ENCODE measurements around the gene FGD2. TPM values are rescaled to one million over a fixed set of nuclear protein-coding genes. Genes with fewer than 3 reads are reported as not detected.
"Not testable (repeated sequence)": the region's sequence is repeated elsewhere in the genome, so short reads cannot be mapped to it uniquely, and the experiment has no call there.

Gene FGD2
- total RNA-seq, 4 donors from 2014 or later: 0.39 to 6.2 (median 5.0) TPM

DNA sequence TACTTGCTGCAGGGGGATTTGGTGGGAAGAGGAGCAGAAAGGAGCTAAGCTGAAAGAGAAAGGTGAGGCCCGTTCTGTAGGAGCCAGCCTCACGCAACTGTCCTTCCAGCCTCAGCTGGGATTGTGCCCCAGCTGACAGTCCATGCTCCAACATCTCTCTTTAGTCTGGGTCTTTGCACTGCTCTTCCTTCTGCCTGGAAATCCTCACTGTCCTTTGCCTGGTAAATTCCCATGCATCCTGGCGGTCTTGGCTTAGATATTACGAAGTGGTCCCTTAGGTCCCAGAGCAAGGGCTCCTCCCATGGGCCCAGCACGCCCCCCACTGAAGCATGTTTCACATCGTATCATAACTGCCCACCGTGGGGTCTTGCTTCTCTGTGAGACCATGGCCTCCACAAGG is 52.2 kb downstream of the FGD2 start:
- intact Hi-C loops (cut with DNase I; ENCODE audit: low total_unique reads) (loop anchor here (1.0 kb wide), 2 partner anchors 45 to 74 kb away; no protein-coding TSS in a partner anchor), in situ Hi-C loops (cut with MboI; ENCODE audit: low sequenced_read_pairs in 4 of 4) (no loop called here)
- H3K4me1 ChIP-seq: peaks cover 31 to 34% of the 10 kb centered on the region in 2 donors
- no peak for TF ChIP-seq POLR2A (IDR thresholded peaks at IDR 0.05)
- TF ChIP-seq, protein P1, sequence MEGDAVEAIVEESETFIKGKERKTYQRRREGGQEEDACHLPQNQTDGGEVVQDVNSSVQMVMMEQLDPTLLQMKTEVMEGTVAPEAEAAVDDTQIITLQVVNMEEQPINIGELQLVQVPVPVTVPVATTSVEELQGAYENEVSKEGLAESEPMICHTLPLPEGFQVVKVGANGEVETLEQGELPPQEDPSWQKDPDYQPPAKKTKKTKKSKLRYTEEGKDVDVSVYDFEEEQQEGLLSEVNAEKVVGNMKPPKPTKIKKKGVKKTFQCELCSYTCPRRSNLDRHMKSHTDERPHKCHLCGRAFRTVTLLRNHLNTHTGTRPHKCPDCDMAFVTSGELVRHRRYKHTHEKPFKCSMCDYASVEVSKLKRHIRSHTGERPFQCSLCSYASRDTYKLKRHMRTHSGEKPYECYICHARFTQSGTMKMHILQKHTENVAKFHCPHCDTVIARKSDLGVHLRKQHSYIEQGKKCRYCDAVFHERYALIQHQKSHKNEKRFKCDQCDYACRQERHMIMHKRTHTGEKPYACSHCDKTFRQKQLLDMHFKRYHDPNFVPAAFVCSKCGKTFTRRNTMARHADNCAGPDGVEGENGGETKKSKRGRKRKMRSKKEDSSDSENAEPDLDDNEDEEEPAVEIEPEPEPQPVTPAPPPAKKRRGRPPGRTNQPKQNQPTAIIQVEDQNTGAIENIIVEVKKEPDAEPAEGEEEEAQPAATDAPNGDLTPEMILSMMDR (IDR thresholded peaks at IDR 0.05 in 4 of 5, conservative IDR thresholded peaks at IDR 0.05 in 1 of 5): no peak
- no peaks in the 10 kb centered on the region for H3K27me3 ChIP-seq
- DNase-seq (no peak), ATAC-seq (no peak)
- peak overlapping the region; percentile 86 to 89 (median 86) for H3K27ac ChIP-seq
- no peaks in the 10 kb centered on the region for H3K9me3 ChIP-seq
- no peaks in the 10 kb centered on the region for H3K36me3 ChIP-seq
- no peak overlapping the region for H3K4me3 ChIP-seq

DNA sequence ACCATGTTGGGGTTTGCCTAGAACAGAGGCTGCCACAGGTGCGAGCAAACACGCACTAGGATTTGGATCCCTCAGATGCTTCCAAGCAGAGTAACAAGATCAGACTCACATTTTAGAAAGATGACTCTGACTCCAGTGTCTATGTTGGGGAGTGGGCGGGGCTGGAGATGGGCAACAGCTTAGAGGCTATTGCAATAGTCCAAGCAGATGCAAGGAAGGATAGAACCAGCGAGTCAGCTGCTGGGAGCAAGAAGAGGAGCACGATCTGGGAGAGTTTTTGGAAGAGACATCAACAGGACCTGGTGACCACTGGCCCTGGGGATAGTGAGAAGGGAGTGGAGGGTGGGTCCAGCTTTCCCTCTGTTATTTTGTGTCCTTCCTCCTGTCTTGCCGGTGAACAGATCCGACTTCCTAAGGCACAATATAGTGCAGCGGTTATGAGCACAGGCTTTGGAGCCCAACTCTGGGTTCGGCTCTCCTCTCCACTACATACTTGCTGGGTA is 52.7 kb downstream of the FGD2 start:
- in situ Hi-C loops (cut with MboI; ENCODE audit: low sequenced_read_pairs in 4 of 4): no loop called here
- H3K4me3 ChIP-seq: no peak overlapping the region
- ATAC-seq (peak; percentile 60 to 76), DNase-seq (peak; percentile 76 to 85)
- no peaks in the 10 kb centered on the region for H3K27me3 ChIP-seq
- intact Hi-C loops (cut with DNase I; ENCODE audit: low total_unique reads): loop anchor here (1.0 kb wide), 2 partner anchors 44 to 73 kb away; no protein-coding TSS in a partner anchor
- no peaks in the 10 kb centered on the region for H3K9me3 ChIP-seq
- no peaks in the 10 kb centered on the region for H3K36me3 ChIP-seq
- peak overlapping the region; percentile 86 to 89 (median 86) for H3K27ac ChIP-seq
- peaks cover 31 to 34% of the 10 kb centered on the region in 2 donors for H3K4me1 ChIP-seq
- peak; percentile 64 to 71 for TF ChIP-seq POLR2A (IDR thresholded peaks at IDR 0.05)
- TF ChIP-seq, protein P1 (IDR thresholded peaks at IDR 0.05 in 4 of 5, conservative IDR thresholded peaks at IDR 0.05 in 1 of 5): no peak

DNA sequence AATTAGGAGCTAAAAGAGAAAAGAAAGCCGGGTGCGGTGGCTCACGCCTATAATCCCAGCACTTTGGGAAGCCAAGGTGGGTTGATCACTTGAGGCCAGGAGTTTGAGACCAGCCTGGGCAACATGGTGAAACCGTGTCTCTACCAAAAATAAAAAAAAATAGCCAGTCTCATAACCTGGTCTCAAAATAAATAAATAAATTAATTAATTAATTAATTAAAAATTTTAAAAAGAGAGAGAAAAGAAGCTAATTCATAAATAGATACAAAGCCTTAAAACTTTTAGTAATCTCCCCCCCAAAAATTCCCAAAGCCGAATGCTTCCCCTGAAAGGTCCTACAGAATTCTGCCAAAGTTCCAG is 53.5 kb downstream of the FGD2 start:
- ATAC-seq; in situ Hi-C loops (cut with MboI; ENCODE audit: low sequenced_read_pairs in 4 of 4): not testable (repeated sequence)
- peak overlapping the region; percentile 86 to 89 (median 86) for H3K27ac ChIP-seq

DNA sequence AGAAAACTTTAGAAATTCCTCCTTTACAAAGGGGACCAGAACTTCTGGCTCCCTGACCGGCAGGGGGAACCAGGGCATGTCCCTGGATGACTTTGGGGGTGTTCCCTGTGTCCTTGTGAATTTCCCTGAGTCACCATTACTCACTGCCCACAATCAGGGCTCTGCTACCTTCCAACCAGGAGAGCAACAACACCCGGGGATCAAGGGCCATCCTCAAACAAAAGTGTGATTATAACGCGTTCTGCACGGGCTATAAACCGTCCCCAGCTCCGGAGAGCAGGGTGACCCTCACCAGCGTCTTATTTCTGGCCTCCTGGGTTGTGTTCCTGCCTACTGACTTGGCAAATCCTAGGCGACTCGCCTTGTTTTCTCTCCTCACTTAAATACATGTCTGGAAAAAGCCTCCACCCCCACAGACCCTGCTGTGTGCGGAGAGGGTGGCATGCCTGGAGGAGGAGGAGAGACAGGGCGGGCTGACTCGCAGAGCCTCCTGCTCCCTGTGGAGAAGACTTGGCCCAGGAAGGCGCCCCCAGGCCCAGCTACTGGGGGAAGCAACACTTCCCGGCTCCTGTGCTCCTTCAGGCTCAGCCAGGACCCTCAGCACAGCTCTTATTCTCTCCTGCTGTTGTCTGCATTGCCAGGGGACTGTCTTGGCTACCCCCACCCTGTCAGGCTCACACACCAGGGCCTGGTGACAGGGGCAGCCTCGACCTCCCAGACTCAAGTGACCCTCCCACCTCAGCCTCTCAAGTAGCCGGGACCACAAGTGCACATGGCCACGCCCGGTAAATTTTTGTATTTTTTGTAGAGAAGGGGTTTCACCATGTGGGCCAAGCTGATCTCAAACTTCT is 54.1 kb downstream of the FGD2 start:
- intact Hi-C loops (cut with DNase I; ENCODE audit: low total_unique reads): no loop called here
- Histone ChIP-seq H3K27ac (peak overlapping the region; percentile 86 to 89 (median 86)), H3K4me3 (no peak overlapping the region), H3K36me3 (no peaks in the 10 kb centered on the region), H3K27me3 (no peaks in the 10 kb centered on the region), H3K9me3 (no peaks in the 10 kb centered on the region), H3K4me1 (peaks cover 31 to 34% of the 10 kb centered on the region in 2 donors)
- ATAC-seq: peak; percentile 42 to 48
- DNase-seq: peak; percentile 40 to 63
- in situ Hi-C loops (cut with MboI; ENCODE audit: low sequenced_read_pairs in 4 of 4): loop anchor here in 1 of 4 donors (5.0 kb wide), 1 partner anchor 38 kb away; no protein-coding TSS in a partner anchor
- TF ChIP-seq POLR2A (IDR thresholded peaks at IDR 0.05): peak in 1 of 2 donors; percentile 41
- TF ChIP-seq, protein P1 (IDR thresholded peaks at IDR 0.05 in 4 of 5, conservative IDR thresholded peaks at IDR 0.05 in 1 of 5): peak in 4 of 5 experiments; percentile 19 to 60 (median 32)

More for the DNA sequence above, 53.5 kb downstream of the FGD2 start:
- not testable (repeated sequence) for H3K4me3 ChIP-seq, H3K36me3 ChIP-seq, H3K9me3 ChIP-seq, H3K27me3 ChIP-seq, DNase-seq
- intact Hi-C loops (cut with DNase I; ENCODE audit: low total_unique reads): loop anchor here (1.0 kb wide), 2 partner anchors 43 to 72 kb away; no protein-coding TSS in a partner anchor
- peaks cover 31 to 34% of the 10 kb centered on the region in 2 donors for H3K4me1 ChIP-seq

DNA sequence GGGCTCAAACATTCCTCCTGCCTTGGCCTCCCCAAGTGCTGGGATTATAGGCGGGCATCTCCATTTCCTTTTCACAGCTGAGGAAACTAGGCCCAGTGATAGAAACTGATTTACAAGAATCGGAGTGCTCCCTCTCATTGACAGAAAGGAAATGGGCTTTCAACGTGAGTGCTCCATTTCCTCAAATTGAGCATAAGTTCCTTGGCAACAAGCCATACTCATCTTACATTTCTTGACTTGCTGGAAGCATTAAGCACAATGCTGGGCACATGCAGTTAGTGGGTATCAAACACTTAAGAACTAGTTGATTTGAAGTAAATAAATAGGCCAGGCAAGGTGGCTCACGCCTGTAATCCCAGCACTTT is 54.7 kb downstream of the FGD2 start:
- Histone ChIP-seq H3K36me3 (no peaks in the 10 kb centered on the region), H3K27ac (peak overlapping the region; percentile 86 to 89 (median 86)), H3K9me3 (no peaks in the 10 kb centered on the region), H3K27me3 (no peaks in the 10 kb centered on the region), H3K4me3 (no peak overlapping the region), H3K4me1 (peaks cover 31 to 34% of the 10 kb centered on the region in 2 donors)
- DNase-seq (no peak), ATAC-seq (no peak)
- intact Hi-C loops (cut with DNase I; ENCODE audit: low total_unique reads) (no loop called here), in situ Hi-C loops (cut with MboI; ENCODE audit: low sequenced_read_pairs in 4 of 4) (loop anchor here in 1 of 4 donors (5.0 kb wide), 1 partner anchor 37 kb away; no protein-coding TSS in a partner anchor)
- TF ChIP-seq POLR2A (IDR thresholded peaks at IDR 0.05): no peak
- TF ChIP-seq, protein P1 (IDR thresholded peaks at IDR 0.05 in 4 of 5, conservative IDR thresholded peaks at IDR 0.05 in 1 of 5): no peak

Data from gastrocnemius medialis (tissue), 4 donors.